A673 (cell line): Measurements from ENCODE around the gene INPP4A. TPM values are rescaled to one million over a fixed set of nuclear protein-coding genes. Genes with fewer than 3 reads are reported as not detected.

Experiments
- BruUV-seq: library from RNA; stranded (reverse); fragments of 400-500 nt; replicated peaks from 2 replicates; lab custom pipeline; 2021; lab: Mats Ljungman, UMichigan
- CTCF ChIA-PET: fragments of 300-600 bp; sonication (Branson Sonifier 250); formaldehyde crosslinking; loops from one replicate; lab custom pipeline; 2022; ENCODE audit warnings: antibody characterized with exemption; lab: Charles Lee
- POLR2A ChIA-PET: fragments of 300-600 bp; sonication (Branson Sonifier 250); formaldehyde crosslinking; loops from one replicate; lab custom pipeline; 2022; ENCODE audit warnings: antibody characterized with exemption; ENCODE audit not compliant: low non-redundant PET; lab: Charles Lee
- DNase-seq: peaks from one replicate; pipeline ENCODE4 v3.0.0-alpha.2; 2015; ENCODE audit warnings: low spot score
- H3K27ac ChIP-seq: fragments of 200-600 bp; sonication (generic); 2 replicates; pipeline ENCODE4 v1.5.1; 2016; ENCODE audit warnings: mixed run types, low read depth, mild to moderate bottlenecking, mixed read lengths, antibody characterized with exemption, low read length; ENCODE audit not compliant: poor library complexity, severe bottlenecking
- H3K27me3 ChIP-seq: fragments of 200-600 bp; sonication (generic); replicated peaks from 2 replicates; pipeline ENCODE4 v1.6.1; 2017; ENCODE audit warnings: mixed run types, low read depth, mild to moderate bottlenecking, mixed read lengths, antibody characterized with exemption, low read length; ENCODE audit not compliant: insufficient read depth, poor library complexity
- H3K36me3 ChIP-seq: fragments of 200-600 bp; sonication (generic); 2 replicates; pipeline ENCODE4 v1.6.1; 2016; ENCODE audit warnings: mixed run types, mild to moderate bottlenecking, mixed read lengths, antibody characterized with exemption, low read length; ENCODE audit not compliant: insufficient read depth, poor library complexity, severe bottlenecking
- H3K4me1 ChIP-seq: fragments of 200-600 bp; sonication (generic); 2 replicates; pipeline ENCODE4 v1.6.1; 2017; ENCODE audit warnings: mixed run types, mild to moderate bottlenecking, mixed read lengths, antibody characterized with exemption, low read length; ENCODE audit not compliant: insufficient read depth, poor library complexity, severe bottlenecking
- H3K4me3 ChIP-seq: fragments of 200-600 bp; sonication (generic); 2 replicates; pipeline ENCODE4 v1.5.1; 2016; ENCODE audit warnings: low read depth, mixed run types, mild to moderate bottlenecking, mixed read lengths, low read length; ENCODE audit not compliant: poor library complexity, severe bottlenecking
- H3K9me3 ChIP-seq: fragments of 200-600 bp; sonication (generic); 2 replicates; pipeline ENCODE4 v1.6.1; 2016; ENCODE audit warnings: mixed run types, low read depth, mild to moderate bottlenecking, mixed read lengths, antibody characterized with exemption, low read length; ENCODE audit not compliant: poor library complexity, severe bottlenecking
- CTCF ChIP-seq: fragments of 300-800, 200-600 bp; sonication (generic); conservative IDR thresholded peaks from 2 replicates; pipeline ENCODE4 v1.5.1; 2017; ENCODE audit warnings: low read depth, mild to moderate bottlenecking, antibody characterized with exemption, low read length, moderate library complexity, mixed read lengths
- EZH2 ChIP-seq: fragments of 200-600 bp; sonication (generic); IDR thresholded peaks from 2 replicates; pipeline ENCODE4 v1.6.1; 2017; ENCODE audit warnings: borderline replicate concordance, low read depth, mild to moderate bottlenecking, mixed read lengths, antibody characterized with exemption, low read length; ENCODE audit not compliant: poor library complexity, severe bottlenecking
- intact Hi-C: fragments of 100-400 bp; cut with micrococcal nuclease; formaldehyde crosslinking; loops from one replicate; pipeline ENCODE4 v1.10.0; 2022; ENCODE audit not compliant: unreplicated experiment
- total RNA-seq: library from RNA; stranded (reverse); gene quantifications from 2 replicates; pipeline ENCODE4 v1.2.3, GENCODE V29; 2021

The INPP4A gene
- total RNA-seq, 1 experiment from 2014 or later: 33.5 TPM

- H3K9me3 ChIP-seq: no peaks in the 10 kb centered on the region
- TF ChIP-seq CTCF (no peak), EZH2 (no peak)
- POLR2A ChIA-PET: interaction anchor here (0.6 kb wide), 1 partner anchor 738 kb away, joined by 3 read pairs; no protein-coding TSS in a partner anchor
- H3K4me3 ChIP-seq: no peak overlapping the region
- DNase-seq: no peak
- no peaks in the 10 kb centered on the region for H3K27me3 ChIP-seq
- H3K36me3 ChIP-seq: no peaks in the 10 kb centered on the region
- no peak overlapping the region for H3K27ac ChIP-seq
- intact Hi-C loops: no loop called here
- H3K4me1 ChIP-seq: peaks cover 40% of the 10 kb centered on the region
- CTCF ChIA-PET: no interaction called here
- no TSS peak for BruUV-seq
Observed at GRCh38 chr2:98482362-98482761, 37.7 kb downstream of the INPP4A start.

GRCh38 chr2:98483257-98483861, 38.7 kb downstream of the INPP4A start:
- intact Hi-C loops: no loop called here
- DNase-seq: no peak
- Histone ChIP-seq H3K36me3 (no peaks in the 10 kb centered on the region), H3K9me3 (no peaks in the 10 kb centered on the region), H3K27me3 (no peaks in the 10 kb centered on the region), H3K4me3 (no peak overlapping the region), H3K27ac (no peak overlapping the region), H3K4me1 (peaks cover 40% of the 10 kb centered on the region)
- no TSS peak for BruUV-seq
- TF ChIP-seq CTCF: no peak
- TF ChIP-seq EZH2: no peak
- POLR2A ChIA-PET: no interaction called here
- CTCF ChIA-PET: no interaction called here

- Histone ChIP-seq H3K4me1 (peaks cover 33% of the 10 kb centered on the region), H3K4me3 (no peak overlapping the region), H3K36me3 (no peaks in the 10 kb centered on the region), H3K27ac (no peak overlapping the region), H3K9me3 (no peaks in the 10 kb centered on the region), H3K27me3 (no peaks in the 10 kb centered on the region)
- no peak for DNase-seq
- intact Hi-C loops: no loop called here
- ChIA-PET CTCF (no interaction called here), POLR2A (no interaction called here)
- BruUV-seq: no TSS peak
- TF ChIP-seq EZH2: no peak
- TF ChIP-seq CTCF: no peak
Observed at GRCh38 chr2:98484121-98484557, 39.5 kb downstream of the INPP4A start.
